RKO (cell line): Measurements from ENCODE around the gene GBE1.

Experiments used
- DNase-seq: peaks from one replicate; pipeline ENCODE4 v3.0.0-alpha.2; 2016; ENCODE audit warnings: low spot score

The GBE1 gene

DNA sequence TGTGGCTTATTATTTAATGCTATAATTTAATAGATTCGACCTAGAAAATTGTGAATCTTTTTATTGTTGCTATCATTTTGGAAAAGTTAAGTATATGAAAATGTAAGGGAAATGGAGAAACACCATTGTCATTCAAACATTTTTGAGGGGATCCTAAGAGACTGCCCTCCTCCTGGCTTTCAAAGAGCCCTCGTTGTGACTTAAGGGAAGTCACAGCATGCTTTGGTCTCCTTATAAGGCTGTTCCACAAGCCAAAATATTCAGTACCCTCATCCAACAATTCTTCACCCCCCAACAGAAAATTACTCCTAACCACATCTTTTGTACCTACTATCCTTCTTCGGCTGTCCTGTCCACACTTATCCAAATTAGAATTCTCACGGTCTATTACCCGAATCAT is 140.2 kb downstream of the GBE1 start:
- DNase-seq = no peak

DNA sequence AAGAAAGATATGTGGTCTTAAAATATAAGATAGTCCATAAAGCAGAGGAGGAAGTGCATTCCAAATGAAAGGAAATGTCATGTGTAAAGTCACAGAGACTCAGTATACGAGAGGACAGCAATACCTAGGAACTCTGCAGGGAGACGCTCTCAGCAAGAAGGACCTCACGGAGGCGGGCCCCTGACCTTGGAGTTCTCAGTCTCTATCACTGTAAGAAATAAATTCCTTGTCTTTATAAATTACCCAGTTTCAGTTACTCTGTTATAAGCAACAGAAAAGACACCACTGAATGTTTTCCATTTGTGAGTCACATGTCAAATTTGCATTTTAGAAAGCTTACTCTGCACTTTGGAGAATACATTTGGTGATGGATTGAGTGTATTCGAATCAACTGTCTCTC is 140.6 kb downstream of the GBE1 start:
- DNase-seq = no peak

DNA sequence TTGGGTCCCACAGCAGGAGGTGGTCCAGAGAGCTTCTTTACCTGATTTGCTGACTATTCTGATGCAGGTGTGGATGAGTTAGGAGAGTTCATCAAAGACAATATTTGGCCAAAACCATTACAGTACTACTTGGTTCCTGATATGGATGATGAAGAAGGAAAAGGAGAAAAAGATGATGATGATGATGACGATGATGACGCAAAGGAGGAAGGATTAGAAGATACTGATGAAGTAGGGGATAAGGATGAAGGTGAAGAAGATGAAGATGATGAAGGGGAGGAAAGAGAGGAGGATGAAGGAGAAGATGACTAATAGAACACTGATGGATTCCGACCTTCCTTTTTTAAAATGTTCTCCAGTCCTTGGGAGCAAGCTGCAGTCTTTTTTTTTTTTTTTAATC is 148.7 kb downstream of the GBE1 start:
- DNase-seq = no peak

DNA sequence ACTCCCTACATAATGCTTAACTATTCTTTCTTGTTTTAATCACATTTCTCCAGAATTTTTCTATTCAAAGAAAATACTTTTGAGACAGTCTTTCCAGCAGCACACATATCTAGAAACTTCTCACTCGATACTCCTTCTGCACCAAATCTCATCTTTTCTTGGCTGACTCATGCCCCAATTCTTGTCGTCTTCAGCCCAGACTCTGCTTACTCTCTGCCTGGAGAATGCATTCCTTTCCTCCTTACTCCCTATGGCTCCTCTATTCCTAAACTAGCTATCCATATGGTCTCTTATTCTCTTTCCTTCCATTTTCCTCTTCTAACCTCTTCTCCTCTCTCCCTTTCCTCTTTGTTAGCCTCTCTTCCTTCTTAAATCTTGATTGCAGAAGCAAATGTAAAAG is 158.7 kb downstream of the GBE1 start:
- DNase-seq = no peak

DNA sequence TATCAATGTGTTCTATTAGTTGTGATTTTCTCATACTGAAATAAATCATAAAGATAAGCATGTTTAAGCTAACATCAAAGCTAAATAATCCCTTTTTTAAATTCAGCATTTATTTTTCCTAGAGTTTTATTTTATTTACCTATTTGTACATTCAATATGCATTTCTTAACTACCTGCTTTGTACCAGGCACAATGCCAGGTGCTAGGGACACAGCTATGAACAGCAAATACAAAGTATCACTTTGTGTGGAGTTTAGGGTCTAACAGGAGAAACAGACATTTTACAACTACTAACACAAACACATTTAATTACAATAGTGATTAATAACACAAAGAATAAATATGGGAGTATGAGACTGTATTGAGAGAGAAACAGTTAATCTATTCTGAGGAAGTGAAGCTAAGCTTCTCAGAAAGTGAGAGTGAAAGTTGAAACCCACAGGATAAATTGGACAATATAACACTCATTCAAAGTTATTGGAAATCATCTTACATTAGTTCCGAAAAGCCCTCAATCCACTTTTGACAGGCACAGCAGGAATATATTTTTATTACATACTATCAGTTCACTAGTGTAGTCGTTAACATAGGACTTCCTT is 159.6 kb downstream of the GBE1 start:
- no peak for DNase-seq

DNA sequence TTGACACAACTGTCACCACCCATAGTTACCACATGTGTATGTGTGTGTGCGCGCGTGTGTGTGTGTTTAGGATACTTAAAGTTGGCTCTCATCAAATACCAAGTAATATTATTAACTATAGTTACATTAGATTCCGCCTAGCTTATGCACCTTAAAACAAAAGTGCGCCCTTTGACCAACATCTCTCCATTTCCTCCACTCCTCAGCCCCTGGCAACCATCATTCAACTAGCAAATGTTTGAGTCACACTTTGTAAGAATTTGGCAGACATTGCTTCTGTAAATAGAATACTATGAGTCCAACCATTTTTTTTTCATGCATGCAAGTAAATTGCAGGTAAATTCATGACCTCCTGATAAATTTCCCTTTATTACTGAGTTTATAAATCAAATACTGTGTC is 169.3 kb downstream of the GBE1 start:
- DNase-seq = no peak

DNA sequence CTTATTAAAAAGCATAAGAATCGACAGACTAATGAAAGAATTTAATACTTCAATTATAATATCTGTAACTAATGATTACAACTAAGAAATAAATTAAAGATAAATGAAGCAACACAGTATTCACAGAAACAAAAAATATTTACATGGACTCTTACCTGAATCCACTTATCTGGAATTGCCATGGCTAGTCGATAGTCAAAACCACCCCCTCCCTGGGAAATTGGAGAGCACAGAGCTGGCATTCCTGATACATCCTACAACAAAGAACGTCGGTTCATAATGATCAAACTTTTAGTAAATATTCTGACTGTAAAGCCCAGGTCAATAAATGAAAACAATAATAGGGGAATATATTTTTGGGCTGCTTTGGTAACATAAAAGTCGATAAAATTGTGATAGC is 175.5 kb downstream of the GBE1 start:
- DNase-seq = no peak

DNA sequence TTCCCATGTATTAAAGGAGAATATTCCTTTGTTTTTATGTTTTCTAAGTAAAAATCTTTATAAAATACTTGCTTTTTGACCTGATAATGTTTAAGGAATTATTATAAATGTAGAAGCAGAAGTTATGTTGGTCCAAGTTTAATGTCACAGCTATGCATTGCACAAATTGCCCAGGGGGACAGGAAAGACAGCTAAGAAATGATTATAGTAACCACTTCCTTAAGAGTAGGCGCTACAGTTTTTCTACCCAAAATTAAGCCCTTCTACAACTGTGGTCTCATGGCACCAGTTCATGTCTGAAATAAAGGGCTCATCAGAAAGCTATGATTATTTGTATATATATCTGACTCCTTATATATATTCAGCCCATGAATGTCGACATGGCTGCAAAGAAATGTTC is 176.4 kb downstream of the GBE1 start:
- no peak for DNase-seq

DNA sequence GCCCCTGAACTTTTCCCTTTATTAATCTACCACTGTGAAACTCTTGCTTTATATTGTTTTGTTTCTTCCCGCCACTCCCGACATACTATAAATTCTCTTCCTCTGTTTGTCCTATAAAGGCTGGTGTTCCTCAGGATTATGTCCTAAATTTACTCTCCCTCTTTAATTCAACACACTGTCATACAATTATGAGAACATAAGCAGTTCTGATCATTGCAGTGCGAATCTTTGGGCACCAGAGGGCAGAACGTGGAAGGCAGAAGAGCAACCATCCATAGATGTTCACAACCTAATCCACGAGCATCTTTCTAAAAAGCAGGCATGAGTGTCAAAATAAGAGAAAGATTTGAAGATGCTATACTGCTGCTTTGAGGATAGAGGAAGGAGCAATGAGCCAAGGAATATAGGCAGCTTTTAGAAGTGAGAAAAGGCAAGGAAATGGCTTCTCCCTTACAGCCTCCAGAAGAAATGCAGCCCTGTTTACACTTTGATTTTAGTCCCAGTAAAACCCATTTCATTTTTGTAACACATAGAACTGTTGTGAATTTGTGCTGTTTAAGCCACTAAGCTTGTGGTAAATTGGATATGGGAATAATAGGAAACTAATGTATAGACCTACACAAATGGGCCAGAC is 179.4 kb downstream of the GBE1 start:
- peak; percentile 63 for DNase-seq

DNA sequence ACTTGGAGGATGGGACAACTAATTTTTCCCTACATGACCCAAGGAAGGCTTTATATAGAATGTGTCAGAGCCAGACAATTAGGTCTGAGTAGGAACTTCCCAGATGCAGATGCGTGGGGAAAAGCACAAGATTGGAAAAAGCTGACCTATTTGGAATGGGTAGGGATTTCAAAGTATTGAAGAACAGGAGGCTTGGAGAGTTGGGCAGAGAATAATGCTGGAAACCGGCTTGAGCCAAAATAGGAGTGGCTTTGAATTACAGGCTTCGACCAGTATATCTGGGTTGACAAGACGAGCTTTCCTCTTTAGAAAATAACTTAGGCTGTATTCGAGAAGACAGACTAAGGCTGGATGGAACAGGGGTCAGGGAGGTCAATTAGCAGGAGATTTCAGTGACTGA is 181.1 kb downstream of the GBE1 start:
- no peak for DNase-seq

DNA sequence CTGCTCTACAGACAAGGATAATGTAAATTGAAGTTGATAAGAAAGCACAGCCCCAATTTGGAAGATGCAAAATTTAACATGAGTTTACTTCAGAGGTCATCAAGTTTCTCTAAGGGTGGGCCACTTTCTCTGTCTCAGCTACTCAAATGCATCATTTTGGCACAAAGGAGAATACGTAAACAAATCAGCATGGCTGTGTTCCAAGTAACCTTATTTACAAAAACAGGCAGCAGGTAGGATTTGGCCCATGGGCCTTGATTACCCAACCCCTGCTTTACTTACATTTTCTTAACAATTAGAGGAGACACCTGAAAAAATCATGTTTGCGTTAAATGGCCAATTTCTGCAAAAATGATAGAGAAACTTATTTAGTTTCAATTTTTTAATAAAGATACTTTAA is 181.7 kb downstream of the GBE1 start:
- DNase-seq = no peak

DNA sequence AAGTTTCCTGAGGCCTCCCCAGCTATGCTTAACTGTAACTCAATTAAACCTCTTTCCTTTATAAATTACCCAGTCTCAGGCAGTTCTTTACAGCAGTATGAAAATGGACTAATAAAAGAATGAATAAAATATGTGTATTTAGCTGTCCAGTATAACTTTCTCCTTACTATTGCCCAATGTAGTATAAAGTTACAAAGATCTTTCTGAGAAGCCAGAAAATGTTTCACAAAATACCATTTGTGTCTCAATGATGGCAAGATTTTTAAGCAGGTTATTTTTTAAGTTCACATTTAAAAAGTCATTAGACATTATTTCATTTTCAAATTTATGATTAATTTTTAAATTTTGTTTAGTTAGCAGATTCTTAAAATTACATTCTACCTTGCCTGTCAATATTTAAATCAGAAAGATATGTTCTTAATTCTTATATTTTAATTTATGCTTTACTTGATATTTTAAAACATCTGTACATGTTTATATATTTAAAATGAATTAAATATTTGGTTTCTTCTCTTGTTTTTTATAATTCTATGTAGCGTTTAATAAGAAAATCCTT is 189.2 kb downstream of the GBE1 start:
- no peak for DNase-seq

DNA sequence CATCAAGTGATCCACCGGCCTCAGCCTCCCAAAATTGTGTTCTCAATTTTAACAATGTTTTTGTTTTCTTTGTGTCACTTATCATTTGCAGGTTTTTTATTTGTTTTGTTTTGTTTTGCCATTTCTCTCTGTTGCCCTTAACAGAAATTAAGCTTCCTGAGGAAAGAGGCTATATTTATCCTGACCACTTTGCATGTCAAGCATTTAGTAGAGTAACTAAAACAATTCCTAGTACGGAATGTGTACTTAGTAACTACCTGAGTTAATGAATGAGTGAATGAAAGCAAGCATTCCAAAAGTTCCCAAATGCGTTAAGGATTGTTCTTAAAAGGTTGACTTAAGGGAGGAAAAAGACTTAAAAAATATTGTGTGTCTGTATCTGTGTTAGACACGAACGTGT is 193.1 kb downstream of the GBE1 start:
- no peak for DNase-seq

DNA sequence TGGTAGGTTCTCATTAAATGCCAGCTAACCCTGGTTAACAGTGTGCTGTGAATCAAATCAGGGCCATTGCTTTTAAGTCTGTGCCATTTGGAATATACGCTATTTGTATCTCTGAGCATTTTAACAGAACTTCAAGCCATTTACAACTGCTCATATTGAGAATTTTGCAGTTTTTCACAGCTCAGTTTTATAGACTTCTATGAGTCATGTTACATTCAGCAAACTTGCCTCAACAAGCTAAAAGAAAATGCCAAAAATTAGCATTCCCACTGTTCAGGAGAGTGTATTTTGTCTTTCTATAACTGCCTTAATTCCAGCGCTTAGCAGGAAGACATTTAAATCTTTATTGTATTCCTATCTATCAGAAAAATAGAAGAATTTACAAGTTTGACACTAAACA is 196.4 kb downstream of the GBE1 start:
- DNase-seq = no peak

DNA sequence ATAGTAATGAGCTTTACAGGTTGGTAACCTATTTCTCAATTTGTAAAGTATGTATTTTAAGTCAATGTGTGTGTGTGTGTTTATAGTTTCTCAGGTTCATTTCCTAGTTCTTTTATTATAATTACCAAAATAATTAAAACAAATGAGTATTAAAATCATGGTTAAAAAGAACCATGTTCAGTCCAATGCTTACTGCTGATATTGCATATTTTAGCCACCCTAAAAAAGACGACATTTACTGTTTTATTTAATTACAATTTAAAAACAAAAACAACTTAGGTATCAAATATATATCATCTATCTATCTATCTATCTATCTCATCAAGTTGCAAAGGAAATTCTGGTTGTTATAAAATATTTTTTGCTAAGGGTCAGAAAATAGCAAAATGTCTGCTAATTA is 203.3 kb downstream of the GBE1 start:
- DNase-seq = no peak

DNA sequence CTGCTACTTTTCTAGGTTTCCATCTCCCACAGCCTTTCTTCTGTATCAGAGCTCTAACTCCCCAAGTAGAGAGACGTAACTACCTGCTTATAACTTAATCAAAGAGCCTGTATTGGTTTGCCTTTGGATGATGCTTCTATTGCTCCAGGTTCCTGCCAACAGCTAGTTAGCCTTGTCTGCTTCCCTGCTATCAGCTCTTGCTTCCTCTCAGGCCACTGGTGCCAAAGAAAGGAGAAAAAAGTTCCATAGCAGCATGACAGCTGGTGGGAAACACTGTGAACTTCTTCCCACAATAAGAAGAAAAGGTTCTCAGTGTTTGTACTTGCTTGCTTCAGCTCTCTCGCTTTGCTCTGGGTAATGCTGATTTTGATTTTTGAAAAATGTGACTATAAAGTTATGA is 206.6 kb downstream of the GBE1 start:
- DNase-seq = no peak

DNA sequence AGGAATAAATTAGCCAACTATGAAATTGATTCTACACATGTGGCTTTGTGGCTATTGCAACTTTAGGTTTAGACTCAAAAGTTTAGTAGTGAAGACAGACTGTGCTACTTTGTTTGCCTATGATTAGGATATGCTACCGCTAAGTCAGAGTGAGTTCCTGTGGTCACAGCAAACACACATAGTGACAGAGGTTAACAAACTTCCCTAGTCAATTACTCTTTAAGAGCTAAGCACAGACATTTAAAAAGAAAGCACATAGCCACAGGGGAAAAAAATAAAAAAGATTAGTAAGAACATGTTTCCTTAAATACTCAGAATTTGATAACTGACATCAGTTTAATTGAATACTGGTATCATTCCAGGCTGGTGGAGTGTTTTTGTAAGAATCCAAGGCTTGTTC is 207.1 kb downstream of the GBE1 start:
- DNase-seq = no peak

DNA sequence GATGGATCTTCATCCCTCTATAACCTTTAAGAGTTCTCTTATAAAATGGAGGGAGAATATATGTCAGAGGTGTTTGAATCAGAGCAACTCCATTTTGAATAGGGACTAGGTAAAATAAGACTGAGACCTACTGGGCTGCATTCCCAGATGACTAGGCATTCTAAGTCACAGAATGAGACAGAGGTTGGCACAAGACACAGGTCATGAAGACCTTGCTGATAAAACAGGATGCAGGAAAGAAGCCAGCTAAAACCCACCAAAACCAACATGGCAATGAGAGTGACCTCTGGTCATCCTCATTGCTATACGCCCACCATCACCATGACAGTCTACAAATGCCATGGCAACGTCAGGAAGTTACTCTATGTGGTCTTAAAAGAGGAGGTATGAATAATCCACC is 211.0 kb downstream of the GBE1 start:
- DNase-seq = peak; percentile 9

DNA sequence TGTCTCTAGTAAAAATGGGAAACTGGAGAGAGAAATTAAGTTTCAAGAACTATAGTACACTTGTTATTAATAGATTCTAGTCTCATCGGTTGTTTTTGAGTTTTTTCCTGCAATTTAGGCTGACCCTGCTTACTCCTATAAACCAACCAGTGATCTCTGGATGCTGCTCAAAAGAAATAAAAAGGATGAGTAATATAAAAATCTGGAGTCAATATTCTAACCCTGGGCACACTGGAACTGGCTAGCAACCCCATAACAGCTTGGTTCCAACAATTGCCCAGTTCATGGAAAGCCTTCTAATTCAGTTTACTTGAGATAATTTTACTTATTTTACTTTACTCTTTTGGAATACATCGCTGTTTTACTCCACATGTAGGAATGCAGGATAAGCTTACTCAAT is 211.6 kb downstream of the GBE1 start:
- no peak for DNase-seq

DNA sequence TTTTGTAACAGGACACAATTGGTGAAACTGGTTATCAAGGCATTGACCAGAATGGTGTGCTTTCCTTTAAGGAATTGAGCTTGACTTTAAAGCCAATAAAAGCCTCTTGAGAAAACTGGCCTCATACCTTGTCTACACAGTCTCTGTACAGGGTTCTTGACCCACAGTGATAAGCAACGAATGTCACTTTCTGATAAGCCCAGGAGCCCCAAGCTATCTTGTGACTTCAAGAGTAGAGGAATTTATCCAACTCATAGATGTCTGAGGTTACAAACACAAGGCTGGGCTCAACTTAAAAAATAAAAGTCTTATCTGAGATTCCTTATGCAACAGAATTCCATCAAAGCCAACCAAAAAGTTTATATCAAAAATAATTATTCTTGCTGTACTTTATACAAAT is 212.1 kb downstream of the GBE1 start:
- DNase-seq = no peak

DNA sequence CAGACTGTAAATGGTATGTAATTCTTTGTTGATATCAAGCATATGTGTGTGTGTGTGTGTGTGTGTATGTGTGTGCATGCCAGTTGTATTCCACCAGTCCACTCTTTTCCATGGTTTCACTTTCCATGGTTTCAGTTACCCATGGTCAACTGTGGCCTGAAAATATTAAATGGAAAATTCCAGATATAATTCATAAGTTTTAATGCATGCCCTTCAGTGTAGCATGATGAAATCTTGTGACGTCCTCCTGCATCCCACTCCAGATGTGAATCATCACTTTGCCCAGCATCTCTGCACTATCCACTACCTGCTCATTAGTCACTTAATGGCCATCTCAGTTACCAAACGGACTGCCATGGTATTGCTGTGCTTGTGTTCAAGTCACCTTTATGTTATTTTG is 215.9 kb downstream of the GBE1 start:
- peak; percentile 2 for DNase-seq

DNA sequence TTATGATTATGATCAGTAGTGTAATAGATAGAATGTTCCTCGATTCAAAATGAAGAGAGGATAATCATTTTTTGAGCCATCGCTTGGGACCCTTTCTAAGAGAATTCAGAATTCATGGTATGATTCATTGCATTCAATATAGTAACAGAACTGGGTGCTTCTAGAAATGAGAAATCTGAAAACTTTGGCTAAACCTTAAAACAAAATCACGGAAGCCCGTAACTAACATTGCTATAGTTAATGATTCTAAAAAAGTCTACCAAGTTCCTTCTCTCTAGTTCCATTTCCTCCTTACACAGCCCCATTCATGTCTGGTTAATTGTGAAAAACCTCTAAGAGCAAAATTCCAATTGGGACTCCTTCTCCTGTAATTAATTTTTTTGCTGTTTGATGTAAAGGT is 217.1 kb downstream of the GBE1 start:
- no peak for DNase-seq

DNA sequence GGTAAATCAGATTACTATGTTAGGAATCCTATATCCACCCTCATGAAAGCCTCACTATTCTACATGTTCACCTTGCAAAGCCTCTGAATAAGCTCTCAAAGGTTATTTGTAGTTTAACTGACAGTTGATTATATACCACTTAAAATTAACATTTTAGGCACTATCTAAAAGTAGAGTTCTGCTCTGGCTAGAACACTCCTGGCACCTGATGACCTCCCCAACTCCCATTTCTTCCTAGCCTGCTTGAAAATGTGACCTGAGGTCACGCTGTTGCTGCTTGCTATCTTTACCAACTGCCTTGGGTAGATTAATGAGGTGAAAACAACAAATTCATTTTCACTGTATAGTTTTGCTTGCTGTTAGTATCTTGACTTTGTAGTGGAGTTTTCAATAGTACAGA is 220.7 kb downstream of the GBE1 start:
- DNase-seq = no peak

DNA sequence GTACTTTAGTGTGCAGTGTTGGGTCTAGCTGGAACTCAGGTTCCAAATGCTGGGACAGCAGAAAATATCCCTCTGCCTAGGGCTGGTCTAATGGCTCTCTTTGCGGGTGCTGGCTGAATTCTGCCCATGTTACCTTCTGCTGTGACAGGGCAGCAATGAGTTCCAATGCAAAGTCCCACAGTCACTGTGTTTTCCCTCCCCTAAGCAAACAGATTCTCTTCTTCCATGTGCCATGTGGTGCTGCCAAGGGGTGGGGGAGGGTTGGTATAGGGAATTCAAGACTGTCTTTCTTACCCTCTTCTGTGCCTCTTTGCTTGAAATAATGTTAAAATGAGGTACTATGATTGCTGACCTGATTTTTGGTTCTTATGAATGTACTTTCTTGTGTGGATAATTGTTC is 229.6 kb downstream of the GBE1 start:
- no peak for DNase-seq
